IMR-90 (cell line): ENCODE measurements around the gene BTBD9. TPM values are rescaled to one million over a fixed set of nuclear protein-coding genes. Genes with fewer than 3 reads are reported as not detected.
A peak's percentile ranks its signal among the peaks of the same experiment; 100 is the strongest.

Experiments used
- ATAC-seq: fragments of 200-7000 bp; cut with Tn5 transposase; 2 replicates; pipeline ENCODE4 v1.9.1; 2020; ENCODE audit warnings: low read depth, mild to moderate bottlenecking, moderate library complexity
- BruUV-seq: library from RNA; stranded (reverse); fragments of 400-500 nt; replicated peaks from 2 replicates; lab custom pipeline; 2021; lab: Mats Ljungman, UMichigan
- CTCF ChIA-PET: fragments of 300-600 bp; formaldehyde crosslinking; extraction: SDS; loops from one replicate; lab custom pipeline; 2021; ENCODE audit warnings: antibody characterized with exemption; lab: Yijun Ruan, JAX
- POLR2A ChIA-PET: fragments of 300-600 bp; sonication (Branson Sonifier 250); formaldehyde crosslinking; loops from one replicate; lab custom pipeline; 2022; ENCODE audit warnings: antibody characterized with exemption; ENCODE audit not compliant: unreplicated experiment; lab: Charles Lee
- DNase-seq: peaks from one replicate; pipeline ENCODE4 v3.0.0; 2013
- H2AFZ ChIP-seq: replicated peaks from 2 replicates; pipeline ENCODE3; 2013; ENCODE audit warnings: low read length, mild to moderate bottlenecking; ENCODE audit not compliant: poor library complexity
- H2AK5ac ChIP-seq: 2 replicates; pipeline ENCODE4 v1.6.1; 2013; ENCODE audit warnings: low read depth, low read length, inconsistent platforms
- H2AK9ac ChIP-seq: replicated peaks from 2 replicates; pipeline ENCODE3; 2013; ENCODE audit warnings: mild to moderate bottlenecking, low read depth, low read length, moderate library complexity; ENCODE audit not compliant: poor library complexity
- H2BK120ac ChIP-seq: 2 replicates; pipeline ENCODE4 v1.6.1; 2013; ENCODE audit warnings: low read depth, low read length, inconsistent platforms
- H2BK15ac ChIP-seq: 3 replicates; pipeline ENCODE4 v1.6.1; 2013; ENCODE audit warnings: low read depth, low read length, inconsistent platforms
- H2BK20ac ChIP-seq: 2 replicates; pipeline ENCODE4 v1.6.1; 2013; ENCODE audit warnings: low read depth, mild to moderate bottlenecking, inconsistent platforms, low read length, moderate library complexity
- H2BK5ac ChIP-seq: 2 replicates; pipeline ENCODE4 v1.6.1; 2013; ENCODE audit warnings: mild to moderate bottlenecking, low read depth, low read length, inconsistent platforms; ENCODE audit not compliant: poor library complexity, severe bottlenecking
- H3K14ac ChIP-seq: replicated peaks from 2 replicates; pipeline ENCODE4 v1.6.1; 2013; ENCODE audit warnings: low read depth, low read length, inconsistent platforms
- H3K18ac ChIP-seq: 2 replicates; pipeline ENCODE4 v1.6.1; 2013; ENCODE audit warnings: low read depth, low read length, control low read depth
- H3K23ac ChIP-seq: 2 replicates; pipeline ENCODE4 v1.6.1; 2013; ENCODE audit warnings: low read depth, low read length, inconsistent platforms
- H3K27ac ChIP-seq: 2 replicates; pipeline ENCODE4 v1.5.1; 2013; ENCODE audit warnings: mild to moderate bottlenecking, control low read depth, low read length; ENCODE audit not compliant: insufficient read depth
- H3K27me3 ChIP-seq: 2 replicates; pipeline ENCODE4 v1.6.1; 2013; ENCODE audit warnings: low read length; ENCODE audit not compliant: control insufficient read depth, insufficient read depth
- H3K36me3 ChIP-seq: 2 replicates; pipeline ENCODE4 v1.6.1; 2013; ENCODE audit warnings: low read length, mixed read lengths; ENCODE audit not compliant: control insufficient read depth, insufficient read depth
- H3K4ac ChIP-seq: 2 replicates; pipeline ENCODE4 v1.6.1; 2013; ENCODE audit warnings: low read depth, low read length, inconsistent platforms
- H3K4me1 ChIP-seq: 2 replicates; pipeline ENCODE4 v1.6.1; 2013; ENCODE audit warnings: low read length, mixed read lengths; ENCODE audit not compliant: control insufficient read depth, insufficient read depth
- H3K4me2 ChIP-seq: 2 replicates; pipeline ENCODE4 v1.6.1; 2013; ENCODE audit warnings: low read depth, mild to moderate bottlenecking, control low read depth, low read length, moderate library complexity
- H3K4me3 ChIP-seq: 2 replicates; pipeline ENCODE4 v1.5.1; 2013; ENCODE audit warnings: low read depth, mild to moderate bottlenecking, control low read depth, low read length, moderate library complexity; ENCODE audit not compliant: insufficient read depth
- H3K56ac ChIP-seq: 2 replicates; pipeline ENCODE4 v1.6.1; 2013; ENCODE audit warnings: low read length, inconsistent platforms; ENCODE audit not compliant: insufficient read depth; ENCODE audit errors: extremely low read depth
- H3K79me1 ChIP-seq, 2 experiments: 2 replicates each; pipeline ENCODE4 v1.6.1; 2013; ENCODE audit warnings: low read length in 2 of 2, inconsistent platforms in 1 of 2, low read depth in 1 of 2
- H3K9ac ChIP-seq: 2 replicates; pipeline ENCODE4 v1.6.1; 2013; ENCODE audit warnings: low read depth, low read length, control low read depth
- H3K9me1 ChIP-seq: 2 replicates; pipeline ENCODE4 v1.6.1; 2013; ENCODE audit warnings: low read length, inconsistent platforms; ENCODE audit not compliant: insufficient read depth
- H3K9me3 ChIP-seq: 2 replicates; pipeline ENCODE4 v1.6.1; 2013; ENCODE audit warnings: low read length; ENCODE audit not compliant: control insufficient read depth, insufficient read depth
- H4K20me1 ChIP-seq: 2 replicates; pipeline ENCODE4 v1.6.1; 2013; ENCODE audit warnings: low read length, inconsistent platforms; ENCODE audit not compliant: insufficient read depth
- H4K5ac ChIP-seq: 2 replicates; pipeline ENCODE4 v1.6.1; 2013; ENCODE audit warnings: mild to moderate bottlenecking, low read depth, low read length, control low read depth
- H4K8ac ChIP-seq, 2 experiments: 2 replicates each; pipeline ENCODE4 v1.6.1; 2013; ENCODE audit warnings: low read depth in 2 of 2, low read length in 2 of 2, control low read depth in 1 of 2, inconsistent platforms in 1 of 2
- H4K91ac ChIP-seq: 2 replicates; pipeline ENCODE4 v1.6.1; 2013; ENCODE audit warnings: low read depth, low read length, inconsistent platforms; ENCODE audit not compliant: insufficient read depth
- CEBPB ChIP-seq: IDR thresholded peaks from 2 replicates; pipeline ENCODE4 v1.6.1; 2012; ENCODE audit warnings: low read depth, low read length, improper control_type of control experiment
- FOS ChIP-seq: fragments of 150-350 bp; IDR thresholded peaks from 2 replicates; pipeline ENCODE4 v1.6.1; 2016; ENCODE audit warnings: low read depth, low read length
- NFE2L2 ChIP-seq: fragments of 150-350 bp; IDR thresholded peaks from 2 replicates; pipeline ENCODE4 v1.6.1; 2016; ENCODE audit warnings: low read depth, mild to moderate bottlenecking, low read length
- RCOR1 ChIP-seq: IDR thresholded peaks from 2 replicates; pipeline ENCODE4 v1.6.1; 2012; ENCODE audit warnings: mild to moderate bottlenecking, low read length, improper control_type of control experiment; ENCODE audit not compliant: insufficient replicate concordance
- dilution Hi-C: fragments of 300-500 bp; cut with HindIII; formaldehyde crosslinking; loops from one replicate; pipeline ENCODE4 v1.14.3; 2018; ENCODE audit warnings: low sequenced_read_pairs; ENCODE audit not compliant: unreplicated experiment
- in situ Hi-C: fragments of 300-500 bp; cut with MboI; formaldehyde crosslinking; loops from 3 replicates; pipeline ENCODE4 v1.14.3; 2019; ENCODE audit warnings: low sequenced_read_pairs, inconsistent platforms, mixed read lengths
- intact Hi-C: fragments of 100-400 bp; cut with micrococcal nuclease; formaldehyde crosslinking; loops from 2 replicates; pipeline ENCODE4 v1.10.0; 2022
- polyA plus RNA-seq, 3 experiments: library from polyadenylated mRNA; depleted of rRNA; stranded (reverse); fragments of >200 nt; gene quantifications; 2 replicates each; pipeline ENCODE4 v1.2.3, GENCODE V29; 2012; ENCODE audit warnings: low replicate concordance in 1 of 3
- total RNA-seq: library from RNA; depleted of rRNA; stranded (reverse); fragments of >200 nt; gene quantifications from 2 replicates; pipeline ENCODE4 v1.2.3, GENCODE V29; 2012

Gene BTBD9
- total and polyA plus RNA-seq, 2 of the 4 experiments (the other 2 are of a cell fraction), result 4.1 to 22.0 TPM

- intact Hi-C loops, result no loop called here
Observed at GRCh38 chr6:38307740-38308139, 332.0 kb downstream of the BTBD9 start.

More at GRCh38 chr6:38307740-38308139, 332.0 kb downstream of the BTBD9 start:
- H4K5ac ChIP-seq, result no peak overlapping the region
- no peaks in the 10 kb centered on the region for H4K20me1 ChIP-seq
- in situ Hi-C loops (no loop called here), dilution Hi-C loops (no loop called here)
- no peaks in the 10 kb centered on the region for H3K27me3 ChIP-seq
- H3K79me1 ChIP-seq, result no peaks in the 10 kb centered on the region
- ChIA-PET POLR2A (no interaction called here), CTCF (interaction anchor here (1.4 kb wide), 1 partner anchor 30 kb away, joined by 3 read pairs; no protein-coding TSS in a partner anchor)
- no peak overlapping the region for H4K91ac ChIP-seq
- H3K4me3 ChIP-seq, result no peak overlapping the region
- H2BK15ac ChIP-seq, result no peak overlapping the region
- no peaks in the 10 kb centered on the region for H3K9me1 ChIP-seq
- no peak overlapping the region for H3K23ac ChIP-seq
- H2BK20ac ChIP-seq, result no peak overlapping the region
- peak; percentile 14; the same call in 1 of the 2 replicates for ATAC-seq
- BruUV-seq, result no TSS peak
- H3K4ac ChIP-seq, result no peak overlapping the region
- no peak overlapping the region for H3K27ac ChIP-seq
- no peaks in the 10 kb centered on the region for H3K36me3 ChIP-seq
- no peak overlapping the region for H4K8ac ChIP-seq
- no peak overlapping the region for H2AK5ac ChIP-seq
- H3K56ac ChIP-seq, result no peak overlapping the region
- TF ChIP-seq FOS (no peak), RCOR1 (no peak), NFE2L2 (no peak), CEBPB (0 out of 2 replicates have a peak, but pooled peaks have one; percentile 22)
- H2AK9ac ChIP-seq, result no peak overlapping the region
- no peak overlapping the region for H3K18ac ChIP-seq
- no peak for DNase-seq
- no peak overlapping the region for H3K4me2 ChIP-seq
- H3K9ac ChIP-seq, result no peak overlapping the region
- no peak overlapping the region for H2BK5ac ChIP-seq
- no peak overlapping the region for H2AFZ ChIP-seq
- H3K14ac ChIP-seq, result peak overlapping the region; percentile 19; the same call in 1 of the 2 replicates
- no peak overlapping the region for H2BK120ac ChIP-seq
- no peaks in the 10 kb centered on the region for H3K9me3 ChIP-seq
- peaks cover 2% of the 10 kb centered on the region for H3K4me1 ChIP-seq
